Measurements from ENCODE around the gene PCDHGA3. TPM values are rescaled to one million over a fixed set of nuclear protein-coding genes. Genes with fewer than 3 reads are reported as not detected.
"Not testable (repeated sequence)": the region's sequence is repeated elsewhere in the genome, so short reads cannot be mapped to it uniquely, and the experiment has no call there.

The PCDHGA3 gene
- polyA plus RNA-seq, 1 of the 3 experiments (the other 2 are of a cell fraction): 0.33 TPM

- POLR2A ChIA-PET: no interaction called here
- Histone ChIP-seq H3K4me1 (ENCODE audit: control insufficient read depth in 1 of 2, insufficient read depth in 2 of 2, low read depth in 1 of 2, low read length in 1 of 2) (no peaks in the 10 kb centered on the region; a peak in 1 of 4 replicates), H3K4me2 (no peak overlapping the region), H3K9ac (no peak overlapping the region), H3K27me3 (ENCODE audit: insufficient read depth) (no peaks in the 10 kb centered on the region), H3K27ac (ENCODE audit: low read depth in 2 of 2, low read length in 1 of 2) (no peak overlapping the region), H4K20me1 (ENCODE audit: insufficient read depth) (no peaks in the 10 kb centered on the region), H3F3A (replicated peaks; ENCODE audit: insufficient read depth) (no peaks in the 10 kb centered on the region), H3K9me3 (no peaks in the 10 kb centered on the region; the same call in 1 of the 2 replicates), H3K36me3 (replicated peaks in 1 of 2; ENCODE audit: control insufficient read depth in 1 of 2, insufficient read depth in 2 of 2, low read length in 1 of 2) (peaks cover 0 to 3% of the 10 kb centered on the region in 2 experiments), H3K9me2 (no peaks in the 10 kb centered on the region), H2AFZ (ENCODE audit: low read depth) (no peak overlapping the region), H3K79me2 (ENCODE audit: insufficient read depth) (no peaks in the 10 kb centered on the region), H3K4me3 (ENCODE audit: low read depth in 2 of 2, low read length in 1 of 2) (no peak overlapping the region)
- CTCF ChIA-PET: interaction anchor here (0.5 to 5.6 kb wide), 8 partner anchors 8 to 287 kb away, joined by 3 to 34 read pairs (median 4); partner anchors contain the start of genes PCDHGA2, PCDHGA3, PCDHGB7 and TAF7
- TF ChIP-seq TCF12 (IDR thresholded peaks at IDR 0.05) (no peak), RFX5 (IDR thresholded peaks at IDR 0.05; ENCODE audit: low read length) (no peak), USF2 (IDR thresholded peaks at IDR 0.05; ENCODE audit: borderline replicate concordance, low read depth, low read length) (no peak), EZH2phosphoT487 (IDR thresholded peaks at IDR 0.05; ENCODE audit: borderline replicate concordance, low read depth) (no peak)
- 45% methylated on average over 5 of the region's 8 CpGs for WGBS (ENCODE audit: low lambda C conversion rate)
- DNase-seq: no peak
These were observed 15.4 kb upstream of the PCDHGA3 start for GRCh38 chr5:141328231-141328630.

- Histone ChIP-seq H3K4me3 (ENCODE audit: low read depth in 2 of 2, low read length in 1 of 2) (peak within 1 kb of the TSS in 1 of 2 experiments; percentile 14; a peak in 2 of 4 replicates), H2AFZ (ENCODE audit: low read depth) (no peak within 1 kb of the TSS), H3K9ac (no peak within 1 kb of the TSS), H3K9me2 (no peaks in the 10 kb centered on the region), H3K27ac (ENCODE audit: low read depth in 2 of 2, low read length in 1 of 2) (no peak within 1 kb of the TSS), H3K9me3 (peaks cover 8% of the 10 kb centered on the region), H3F3A (replicated peaks; ENCODE audit: insufficient read depth) (no peaks in the 10 kb centered on the region), H3K79me2 (ENCODE audit: insufficient read depth) (no peaks in the 10 kb centered on the region), H3K27me3 (ENCODE audit: insufficient read depth) (no peaks in the 10 kb centered on the region), H3K4me1 (ENCODE audit: control insufficient read depth in 1 of 2, insufficient read depth in 2 of 2, low read depth in 1 of 2, low read length in 1 of 2) (no peaks in the 10 kb centered on the region; a peak in 1 of 4 replicates), H3K36me3 (replicated peaks in 1 of 2; ENCODE audit: control insufficient read depth in 1 of 2, insufficient read depth in 2 of 2, low read length in 1 of 2) (peaks cover 0 to 3% of the 10 kb centered on the region in 2 experiments), H3K4me2 (0 out of 2 replicates have a peak within 1 kb of the TSS, but pooled peaks have one; percentile 42), H4K20me1 (ENCODE audit: insufficient read depth) (no peaks in the 10 kb centered on the region)
- no peak for TF ChIP-seq TEAD4 (IDR thresholded peaks at IDR 0.05; ENCODE audit: borderline replicate concordance, insufficient read depth)
- no peak for TF ChIP-seq TCF12 (IDR thresholded peaks at IDR 0.05)
- no peak for TF ChIP-seq RXRA (IDR thresholded peaks at IDR 0.05; ENCODE audit: borderline replicate concordance, low read depth)
- TF ChIP-seq RAD21 (IDR thresholded peaks at IDR 0.05; ENCODE audit: low read length): peak; percentile 39; the same call in 1 of the 2 replicates
- TF ChIP-seq EP300 (IDR thresholded peaks at IDR 0.05; ENCODE audit: borderline replicate concordance in 1 of 2, low read depth in 1 of 2, low read length in 1 of 2): no peak
- no peak for TF ChIP-seq ELF1 (IDR thresholded peaks at IDR 0.05)
- peak; percentile 49 for TF ChIP-seq CTCF (IDR thresholded peaks at IDR 0.05)
- TF ChIP-seq PBX3 (IDR thresholded peaks at IDR 0.05): no peak
- 44% methylated on average over 21 of the region's 21 CpGs for WGBS (ENCODE audit: low lambda C conversion rate)
- ChIA-PET POLR2A (no interaction called here), CTCF (interaction anchor here (1.0 to 4.0 kb wide), 9 partner anchors 8 to 234 kb away, joined by 3 to 24 read pairs (median 6); partner anchors contain the start of genes PCDHB14, PCDHGA2, PCDHGA3 and TAF7)
- DNase-seq: peak; percentile 35
These were observed 13.1 kb upstream of the PCDHGA3 start, which contains the start of gene PCDHGA1 for GRCh38 chr5:141330299-141331080. Gene PCDHGA1 (plus strand): TSS chr5:141330514.

GRCh38 chr5:141332571-141332970 is 11.1 kb upstream of the PCDHGA3 start:
- 88% methylated on average over 25 of the region's 39 CpGs for WGBS (ENCODE audit: low lambda C conversion rate)
- H3K79me2 ChIP-seq (ENCODE audit: insufficient read depth); H4K20me1 ChIP-seq (ENCODE audit: insufficient read depth); H2AFZ ChIP-seq (ENCODE audit: low read depth); H3K27me3 ChIP-seq (ENCODE audit: insufficient read depth); H3K4me1 ChIP-seq (ENCODE audit: control insufficient read depth in 1 of 2, insufficient read depth in 2 of 2, low read depth in 1 of 2, low read length in 1 of 2); H3K36me3 ChIP-seq (replicated peaks in 1 of 2; ENCODE audit: control insufficient read depth in 1 of 2, insufficient read depth in 2 of 2, low read length in 1 of 2); H3K4me2 ChIP-seq; H3F3A ChIP-seq (replicated peaks; ENCODE audit: insufficient read depth); POLR2A ChIA-PET; CTCF ChIA-PET; H3K4me3 ChIP-seq (ENCODE audit: low read depth in 2 of 2, low read length in 1 of 2); H3K9ac ChIP-seq; H3K27ac ChIP-seq (ENCODE audit: low read depth in 2 of 2, low read length in 1 of 2); DNase-seq; H3K9me2 ChIP-seq: not testable (repeated sequence)
- H3K9me3 ChIP-seq: peaks cover 14% of the 10 kb centered on the region

Measured in SK-N-SH (cell line).